Upper lobe of right lung (tissue), 1 donor: Measurements from ENCODE around the gene NDUFB4. TPM values are rescaled to one million over a fixed set of nuclear protein-coding genes. Genes with fewer than 3 reads are reported as not detected.
"Not testable (repeated sequence)": the region's sequence is repeated elsewhere in the genome, so short reads cannot be mapped to it uniquely, and the experiment has no call there.

Source experiments
- ATAC-seq: fragments of 200-7000 bp; cut with Tn5 transposase; one replicate; pipeline ENCODE4 v1.9.1; 2020; ENCODE audit warnings: mild to moderate bottlenecking, moderate library complexity
- DNase-seq: peaks from one replicate; pipeline ENCODE4 v3.0.0-alpha.2; 2020
- H3K27ac ChIP-seq: fragments of 200-600 bp; one replicate; pipeline ENCODE4 v1.8.0; 2022
- H3K27me3 ChIP-seq: fragments of 200-600 bp; one replicate; pipeline ENCODE4 v1.8.0; 2022; ENCODE audit warnings: mild to moderate bottlenecking
- H3K36me3 ChIP-seq: fragments of 200-600 bp; one replicate; pipeline ENCODE4 v1.8.0; 2022
- H3K4me1 ChIP-seq: fragments of 200-600 bp; one replicate; pipeline ENCODE4 v1.8.0; 2022
- H3K4me3 ChIP-seq: fragments of 200-600 bp; one replicate; pipeline ENCODE4 v1.8.0; 2022; ENCODE audit warnings: mild to moderate bottlenecking
- H3K9me3 ChIP-seq: fragments of 200-600 bp; one replicate; pipeline ENCODE4 v1.8.0; 2022
- CTCF ChIP-seq: fragments of 200-600 bp; IDR thresholded peaks from one replicate; pipeline ENCODE4 v1.8.0; 2022; ENCODE audit warnings: antibody characterized with exemption
- intact Hi-C: fragments of 100-400 bp; cut with DNase I; formaldehyde crosslinking; loops from one replicate; pipeline ENCODE4 v1.11.0; 2022
- total RNA-seq: library from RNA; stranded (reverse); fragmentation: NEBNext Ultra II Directional; extraction: Animal tissue kit (Norgen Biotek cat#: 25700); gene quantifications from one replicate; pipeline ENCODE4 v1.2.1, GENCODE V29; 2021
- donor health status: DM: no; HTN: yes; CAD: no; lungs with severe emphysema.

NDUFB4 gene
- total RNA-seq, 1 donor from 2014 or later, result 90.8 TPM

DNA sequence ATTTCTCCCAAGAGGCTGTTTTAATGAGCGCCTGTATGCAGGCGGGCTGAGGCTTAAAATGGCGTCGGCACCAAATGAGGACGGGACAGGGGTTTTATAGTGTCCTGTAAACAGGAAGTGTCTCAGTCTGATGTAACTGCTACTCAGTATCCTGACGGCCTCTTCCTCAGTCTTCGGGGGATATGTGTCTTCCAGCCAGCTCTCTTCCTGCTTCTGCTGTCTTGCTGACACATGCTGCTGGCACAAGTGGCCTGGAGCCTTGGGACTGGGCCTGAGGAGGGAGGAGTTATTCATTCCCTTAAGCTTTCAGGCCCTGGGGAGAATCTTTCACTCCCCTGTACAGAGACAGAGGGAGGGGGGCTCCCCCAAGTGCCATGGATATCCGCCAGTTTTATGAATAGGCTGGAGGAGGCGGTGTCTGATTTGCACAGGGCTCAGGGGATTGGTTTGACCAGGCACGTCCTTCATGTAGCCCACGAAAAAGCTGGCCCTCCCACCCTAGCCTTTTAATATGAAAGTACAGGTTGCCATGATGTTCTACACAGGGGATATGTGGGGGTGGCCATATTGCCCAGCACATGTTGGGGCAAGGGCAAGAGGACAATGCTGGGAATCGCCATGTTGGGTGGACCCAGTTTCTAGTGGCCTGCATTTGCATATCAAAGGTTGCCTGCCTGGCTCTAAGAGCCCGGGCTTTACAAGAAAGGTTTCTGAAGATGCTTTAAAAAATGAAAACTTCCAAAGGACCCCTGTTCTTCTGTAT is 19.9 kb downstream of the NDUFB4 start:
- no peak for TF ChIP-seq CTCF
- Histone ChIP-seq H3K4me1 (no peaks in the 10 kb centered on the region), H3K9me3 (no peaks in the 10 kb centered on the region), H3K36me3 (no peaks in the 10 kb centered on the region), H3K4me3 (no peak overlapping the region), H3K27me3 (no peaks in the 10 kb centered on the region), H3K27ac (no peak overlapping the region)
- intact Hi-C loops, result no loop called here
- ATAC-seq (peak; percentile 40), DNase-seq (no peak)

GRCh38 chr3:120616745-120617144 is 20.6 kb downstream of the NDUFB4 start:
- H3K9me3 ChIP-seq, DNase-seq, ATAC-seq, intact Hi-C loops, H3K36me3 ChIP-seq, H3K27ac ChIP-seq, H3K4me1 ChIP-seq, H3K27me3 ChIP-seq, H3K4me3 ChIP-seq: not testable (repeated sequence)

- Histone ChIP-seq H3K9me3 (peaks cover 10% of the 10 kb centered on the region), H3K36me3 (no peaks in the 10 kb centered on the region), H3K27me3 (no peaks in the 10 kb centered on the region), H3K4me3 (no peak overlapping the region), H3K4me1 (no peaks in the 10 kb centered on the region), H3K27ac (no peak overlapping the region)
- intact Hi-C loops, result no loop called here
- no peak for TF ChIP-seq CTCF
- DNase-seq, result no peak
- ATAC-seq, result no peak
These were observed 26.3 kb downstream of the NDUFB4 start for GRCh38 chr3:120622457-120622856.

GRCh38 chr3:120622870-120623726 is 27.0 kb downstream of the NDUFB4 start:
- Histone ChIP-seq H3K36me3 (no peaks in the 10 kb centered on the region), H3K9me3 (peaks cover 10% of the 10 kb centered on the region), H3K27ac (no peak overlapping the region), H3K4me3 (no peak overlapping the region), H3K4me1 (no peaks in the 10 kb centered on the region), H3K27me3 (no peaks in the 10 kb centered on the region)
- no peak for ATAC-seq
- peak; percentile 15 for TF ChIP-seq CTCF
- DNase-seq, result no peak
- intact Hi-C loops, result no loop called here

DNA sequence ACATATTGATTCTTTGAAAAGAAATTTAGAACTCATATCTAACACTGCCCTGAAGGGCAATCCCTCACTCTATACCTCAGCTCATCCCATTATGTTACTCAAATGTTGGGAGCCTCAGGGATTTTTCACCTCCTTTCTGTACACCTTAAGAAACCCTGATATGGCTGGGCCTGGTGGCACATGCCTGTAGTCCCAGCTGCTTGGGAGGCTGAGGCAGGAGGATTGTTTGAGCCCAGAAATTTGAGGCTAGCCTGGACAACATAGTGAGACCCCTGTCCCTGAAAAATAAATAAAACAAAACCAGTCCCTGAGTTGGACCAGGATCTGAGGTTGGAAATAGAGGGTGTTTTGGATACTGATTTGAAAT is 27.6 kb downstream of the NDUFB4 start:
- no peak for ATAC-seq
- intact Hi-C loops, result no loop called here

More for the DNA sequence above, 27.6 kb downstream of the NDUFB4 start:
- peaks cover 10% of the 10 kb centered on the region for H3K9me3 ChIP-seq
- no peak overlapping the region for H3K4me3 ChIP-seq
- no peaks in the 10 kb centered on the region for H3K4me1 ChIP-seq
- H3K27ac ChIP-seq, result no peak overlapping the region
- H3K36me3 ChIP-seq, result no peaks in the 10 kb centered on the region
- H3K27me3 ChIP-seq, result no peaks in the 10 kb centered on the region
- TF ChIP-seq CTCF, result no peak
- no peak for DNase-seq
